ENCODE results near the gene GEMIN4. TPM values are rescaled to one million over a fixed set of nuclear protein-coding genes. Genes with fewer than 3 reads are reported as not detected.

GEMIN4 gene
- total and polyA plus RNA-seq, 10 of the 15 experiments (the other 5 are each of a cell fraction or from before 2014, with no cell fraction given), result 2.4 to 55.6 (median 34.5) TPM

DNA sequence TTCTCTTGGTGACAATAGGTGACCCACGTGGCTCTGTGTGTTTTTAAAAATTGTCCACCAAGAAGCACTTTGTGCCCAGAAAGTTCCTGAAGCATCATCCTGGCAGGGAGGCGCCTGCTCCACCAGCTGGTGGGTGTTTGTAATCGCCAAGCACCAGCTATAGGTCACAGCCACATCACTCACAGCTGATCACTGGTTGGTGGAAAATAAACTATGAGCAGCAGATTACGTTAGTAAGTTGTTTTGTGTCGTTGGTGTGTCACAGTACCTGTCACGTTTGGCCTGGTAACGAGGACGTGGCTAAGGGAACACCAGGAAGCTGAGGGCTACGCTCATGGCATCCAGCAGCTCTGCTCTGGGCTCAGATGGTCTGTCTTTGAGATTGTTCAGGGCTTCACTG is 40.2 kb upstream of the GEMIN4 start:
- H3K27me3 ChIP-seq (replicated peaks in 1 of 2; ENCODE audit: control insufficient read depth in 2 of 2, insufficient read depth in 2 of 2, low read length in 1 of 2), result no peaks in the 10 kb centered on the region
- in situ Hi-C loops (cut with MboI) (no loop called here), intact Hi-C loops (cut with micrococcal nuclease; ENCODE audit: unreplicated experiment) (no loop called here)
- H3K4me1 ChIP-seq (ENCODE audit: control insufficient read depth, insufficient read depth, low read length), result no peaks in the 10 kb centered on the region
- ChIA-PET RAD21 (ENCODE audit: unreplicated experiment) (no interaction called here), CTCF (interaction anchor here (1.2 to 1.3 kb wide), 2 partner anchors 13 to 189 kb away, joined by 3 to 5 read pairs; no protein-coding TSS in a partner anchor), SMC1A (ENCODE audit: uncharacterized antibody, unreplicated experiment) (no interaction called here), POLR2A (no interaction called here)
- H4K20me1 ChIP-seq (ENCODE audit: control insufficient read depth, insufficient read depth), result no peaks in the 10 kb centered on the region
- H3K9me3 ChIP-seq (replicated peaks; ENCODE audit: control insufficient read depth, insufficient read depth, low read length), result no peaks in the 10 kb centered on the region
- no peak overlapping the region for H3K27ac ChIP-seq (ENCODE audit: control insufficient read depth, insufficient read depth)
- no peak overlapping the region for H3K4me2 ChIP-seq (ENCODE audit: control insufficient read depth, insufficient read depth)
- no TSS peak for BruUV-seq (replicated peaks)
- DNase-seq (ENCODE audit: low read depth, low spot score), result no peak
- no peak for TF ChIP-seq CBX3 (IDR thresholded peaks at IDR 0.05; ENCODE audit: borderline replicate concordance, low read depth)
- no peak for TF ChIP-seq BCL11A (IDR thresholded peaks at IDR 0.05; ENCODE audit: low read depth, low read length)
- no peak for TF ChIP-seq SUPT20H (IDR thresholded peaks at IDR 0.05; ENCODE audit: borderline replicate concordance, control insufficient read depth, low read depth, low read length)
- TF ChIP-seq, protein P1, sequence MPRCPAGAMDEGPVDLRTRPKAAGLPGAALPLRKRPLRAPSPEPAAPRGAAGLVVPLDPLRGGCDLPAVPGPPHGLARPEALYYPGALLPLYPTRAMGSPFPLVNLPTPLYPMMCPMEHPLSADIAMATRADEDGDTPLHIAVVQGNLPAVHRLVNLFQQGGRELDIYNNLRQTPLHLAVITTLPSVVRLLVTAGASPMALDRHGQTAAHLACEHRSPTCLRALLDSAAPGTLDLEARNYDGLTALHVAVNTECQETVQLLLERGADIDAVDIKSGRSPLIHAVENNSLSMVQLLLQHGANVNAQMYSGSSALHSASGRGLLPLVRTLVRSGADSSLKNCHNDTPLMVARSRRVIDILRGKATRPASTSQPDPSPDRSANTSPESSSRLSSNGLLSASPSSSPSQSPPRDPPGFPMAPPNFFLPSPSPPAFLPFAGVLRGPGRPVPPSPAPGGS (IDR thresholded peaks at IDR 0.05; ENCODE audit: borderline replicate concordance, insufficient read depth, low read depth, low read length, poor library complexity, severe bottlenecking), result no peak
- TF ChIP-seq RFX5 (IDR thresholded peaks at IDR 0.05; ENCODE audit: low read depth, low read length), result no peak
- TF ChIP-seq NR2C1 (IDR thresholded peaks at IDR 0.05), result no peak
- no peak for TF ChIP-seq CBFB (IDR thresholded peaks at IDR 0.05; ENCODE audit: low read depth)
- no peak for TF ChIP-seq SPI1 (IDR thresholded peaks at IDR 0.05; ENCODE audit: borderline replicate concordance, insufficient read depth, low read depth, low read length)
- TF ChIP-seq, protein P2, sequence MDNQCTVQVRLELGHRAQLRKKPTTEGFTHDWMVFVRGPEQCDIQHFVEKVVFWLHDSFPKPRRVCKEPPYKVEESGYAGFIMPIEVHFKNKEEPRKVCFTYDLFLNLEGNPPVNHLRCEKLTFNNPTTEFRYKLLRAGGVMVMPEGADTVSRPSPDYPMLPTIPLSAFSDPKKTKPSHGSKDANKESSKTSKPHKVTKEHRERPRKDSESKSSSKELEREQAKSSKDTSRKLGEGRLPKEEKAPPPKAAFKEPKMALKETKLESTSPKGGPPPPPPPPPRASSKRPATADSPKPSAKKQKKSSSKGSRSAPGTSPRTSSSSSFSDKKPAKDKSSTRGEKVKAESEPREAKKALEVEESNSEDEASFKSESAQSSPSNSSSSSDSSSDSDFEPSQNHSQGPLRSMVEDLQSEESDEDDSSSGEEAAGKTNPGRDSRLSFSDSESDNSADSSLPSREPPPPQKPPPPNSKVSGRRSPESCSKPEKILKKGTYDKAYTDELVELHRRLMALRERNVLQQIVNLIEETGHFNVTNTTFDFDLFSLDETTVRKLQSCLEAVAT (IDR thresholded peaks at IDR 0.05), result no peak
- TF ChIP-seq BHLHE40 (IDR thresholded peaks at IDR 0.05; ENCODE audit: borderline replicate concordance in 1 of 2, low read depth in 2 of 2, low read length in 1 of 2), result no peak
- ATAC-seq, result no peak
- no peak for FAIRE-seq
- 80% methylated on average over 9 of the region's 9 CpGs for WGBS (ENCODE audit: insufficient coverage, insufficient replicate concordance, low lambda C conversion rate, missing lambda C conversion rate)
- H3K79me2 ChIP-seq (ENCODE audit: control insufficient read depth, insufficient read depth, low read length), result no peaks in the 10 kb centered on the region
- H2AFZ ChIP-seq (ENCODE audit: control insufficient read depth, low read depth, low read length), result no peak overlapping the region
- no peak overlapping the region for H3K9ac ChIP-seq (ENCODE audit: control insufficient read depth, insufficient read depth, low read length)
- peaks cover 6 to 11% of the 10 kb centered on the region in 2 experiments; a peak in 3 of 4 replicates for H3K36me3 ChIP-seq (ENCODE audit: control insufficient read depth in 2 of 2, insufficient read depth in 2 of 2, low read length in 1 of 2)
- H3K4me3 ChIP-seq, result no peak overlapping the region
